Activated naive CD4-positive, alpha-beta T cell treated with anti-CD3 and anti-CD28 coated beads, Interleukin-2, amount 10 ng/mL, durations not matched to agents 5 hours and 36 hours (primary cell): ENCODE measurements around the gene RIN2. TPM values are rescaled to one million over a fixed set of nuclear protein-coding genes. Genes with fewer than 3 reads are reported as not detected.

Experiments
- total RNA-seq, 2 experiments: library from RNA; stranded (reverse); gene quantifications; one replicate each; pipeline ENCODE4 v1.2.3, GENCODE V29; 2021

RIN2 gene, protein sequence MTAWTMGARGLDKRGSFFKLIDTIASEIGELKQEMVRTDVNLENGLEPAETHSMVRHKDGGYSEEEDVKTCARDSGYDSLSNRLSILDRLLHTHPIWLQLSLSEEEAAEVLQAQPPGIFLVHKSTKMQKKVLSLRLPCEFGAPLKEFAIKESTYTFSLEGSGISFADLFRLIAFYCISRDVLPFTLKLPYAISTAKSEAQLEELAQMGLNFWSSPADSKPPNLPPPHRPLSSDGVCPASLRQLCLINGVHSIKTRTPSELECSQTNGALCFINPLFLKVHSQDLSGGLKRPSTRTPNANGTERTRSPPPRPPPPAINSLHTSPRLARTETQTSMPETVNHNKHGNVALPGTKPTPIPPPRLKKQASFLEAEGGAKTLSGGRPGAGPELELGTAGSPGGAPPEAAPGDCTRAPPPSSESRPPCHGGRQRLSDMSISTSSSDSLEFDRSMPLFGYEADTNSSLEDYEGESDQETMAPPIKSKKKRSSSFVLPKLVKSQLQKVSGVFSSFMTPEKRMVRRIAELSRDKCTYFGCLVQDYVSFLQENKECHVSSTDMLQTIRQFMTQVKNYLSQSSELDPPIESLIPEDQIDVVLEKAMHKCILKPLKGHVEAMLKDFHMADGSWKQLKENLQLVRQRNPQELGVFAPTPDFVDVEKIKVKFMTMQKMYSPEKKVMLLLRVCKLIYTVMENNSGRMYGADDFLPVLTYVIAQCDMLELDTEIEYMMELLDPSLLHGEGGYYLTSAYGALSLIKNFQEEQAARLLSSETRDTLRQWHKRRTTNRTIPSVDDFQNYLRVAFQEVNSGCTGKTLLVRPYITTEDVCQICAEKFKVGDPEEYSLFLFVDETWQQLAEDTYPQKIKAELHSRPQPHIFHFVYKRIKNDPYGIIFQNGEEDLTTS
- not detected for total RNA-seq

DNA sequence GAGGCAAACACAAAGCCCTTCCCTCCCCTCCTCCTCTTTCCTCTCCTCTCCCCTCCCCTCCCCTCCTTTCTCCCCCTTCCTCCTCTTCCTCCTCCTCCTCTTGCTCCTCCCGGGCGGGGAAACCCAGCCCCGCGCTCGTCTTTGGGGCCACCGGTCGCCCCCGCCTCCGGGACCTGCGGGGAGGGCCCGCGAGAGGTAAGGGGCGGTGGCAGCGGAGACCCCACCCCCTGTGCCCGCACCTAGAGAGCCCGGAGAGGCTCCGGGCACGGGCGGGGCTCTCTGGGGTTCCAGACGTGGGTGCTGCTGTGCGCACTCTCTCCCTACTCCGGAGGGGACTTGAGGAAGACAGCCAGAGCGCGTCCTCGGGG is at the start of gene RIN2:
RIN2 (plus strand) TSS at position 126 of the 368 bp plus-strand sequence. CDS start 131,344 bp downstream, outside the sequence.

